ENCODE results near the gene HIPK2. TPM values are rescaled to one million over a fixed set of nuclear protein-coding genes. Genes with fewer than 3 reads are reported as not detected.

The HIPK2 gene
- total and polyA plus RNA-seq, 2 experiments from 2014 or later: 18.2 to 22.9 TPM

GRCh38 chr7:139576179-139576973, 201.4 kb downstream of the HIPK2 start:
- TF ChIP-seq EZH2 (IDR thresholded peaks at IDR 0.05; ENCODE audit: borderline replicate concordance) (no peak), EZH2phosphoT487 (IDR thresholded peaks at IDR 0.05; ENCODE audit: low read depth, severe bottlenecking, unreplicated experiment) (no peak), CTCF (IDR thresholded peaks at IDR 0.05; ENCODE audit: poor library complexity) (no peak)
- no peaks in the 10 kb centered on the region for H3K36me3 ChIP-seq (replicated peaks; ENCODE audit: insufficient read depth, low read depth)
- no peaks in the 10 kb centered on the region for H3K9me2 ChIP-seq (replicated peaks; ENCODE audit: insufficient read depth)
- no peaks in the 10 kb centered on the region for H4K20me1 ChIP-seq (ENCODE audit: insufficient read depth, poor library complexity, severe bottlenecking)
- 97% methylated on average over 11 of the region's 11 CpGs for WGBS (ENCODE audit: low lambda C conversion rate, missing lambda C conversion rate)
- H3K4me2 ChIP-seq: no peak overlapping the region
- H3K27me3 ChIP-seq: no peaks in the 10 kb centered on the region
- no peaks in the 10 kb centered on the region for H3K4me1 ChIP-seq (ENCODE audit: insufficient read depth)
- H3K27ac ChIP-seq: no peak overlapping the region
- H3K4me3 ChIP-seq: no peak overlapping the region
- H3K9me3 ChIP-seq (ENCODE audit: low read depth): no peaks in the 10 kb centered on the region
- H2AFZ ChIP-seq: no peak overlapping the region
- H3K79me2 ChIP-seq: no peaks in the 10 kb centered on the region
- no peak for DNase-seq (ENCODE audit: low spot score)

GRCh38 chr7:139575338-139575680, 202.5 kb downstream of the HIPK2 start:
- Histone ChIP-seq H3K9me3 (ENCODE audit: low read depth) (no peaks in the 10 kb centered on the region), H3K27ac (no peak overlapping the region), H3K79me2 (no peaks in the 10 kb centered on the region), H3K9me2 (replicated peaks; ENCODE audit: insufficient read depth) (no peaks in the 10 kb centered on the region), H3K4me1 (ENCODE audit: insufficient read depth) (no peaks in the 10 kb centered on the region), H3K4me2 (no peak overlapping the region), H3K36me3 (replicated peaks; ENCODE audit: insufficient read depth, low read depth) (no peaks in the 10 kb centered on the region), H4K20me1 (ENCODE audit: insufficient read depth, poor library complexity, severe bottlenecking) (no peaks in the 10 kb centered on the region), H2AFZ (no peak overlapping the region), H3K27me3 (no peaks in the 10 kb centered on the region), H3K4me3 (no peak overlapping the region)
- no peak for DNase-seq (ENCODE audit: low spot score)
- TF ChIP-seq CTCF (IDR thresholded peaks at IDR 0.05; ENCODE audit: poor library complexity): no peak
- no peak for TF ChIP-seq EZH2phosphoT487 (IDR thresholded peaks at IDR 0.05; ENCODE audit: low read depth, severe bottlenecking, unreplicated experiment)
- no peak for TF ChIP-seq EZH2 (IDR thresholded peaks at IDR 0.05; ENCODE audit: borderline replicate concordance)
- WGBS (ENCODE audit: low lambda C conversion rate, missing lambda C conversion rate): 94% methylated on average over 6 of the region's 6 CpGs

- H4K20me1 ChIP-seq (ENCODE audit: insufficient read depth, poor library complexity, severe bottlenecking): no peaks in the 10 kb centered on the region
- no peak overlapping the region for H3K27ac ChIP-seq
- H3K27me3 ChIP-seq: no peaks in the 10 kb centered on the region
- H3K4me1 ChIP-seq (ENCODE audit: insufficient read depth): no peaks in the 10 kb centered on the region
- H3K36me3 ChIP-seq (replicated peaks; ENCODE audit: insufficient read depth, low read depth): no peaks in the 10 kb centered on the region
- no peak overlapping the region for H3K4me2 ChIP-seq
- 94% methylated on average over 16 of the region's 16 CpGs for WGBS (ENCODE audit: low lambda C conversion rate, missing lambda C conversion rate)
- TF ChIP-seq CTCF (IDR thresholded peaks at IDR 0.05; ENCODE audit: poor library complexity): no peak
- no peak for TF ChIP-seq EZH2 (IDR thresholded peaks at IDR 0.05; ENCODE audit: borderline replicate concordance)
- no peak for TF ChIP-seq EZH2phosphoT487 (IDR thresholded peaks at IDR 0.05; ENCODE audit: low read depth, severe bottlenecking, unreplicated experiment)
- H2AFZ ChIP-seq: no peak overlapping the region
- H3K9me3 ChIP-seq (ENCODE audit: low read depth): no peaks in the 10 kb centered on the region
- DNase-seq (ENCODE audit: low spot score): no peak
- no peak overlapping the region for H3K4me3 ChIP-seq
- H3K79me2 ChIP-seq: no peaks in the 10 kb centered on the region
- H3K9me2 ChIP-seq (replicated peaks; ENCODE audit: insufficient read depth): no peaks in the 10 kb centered on the region
Measured at GRCh38 chr7:139574618-139575337, 203.0 kb downstream of the HIPK2 start.

Measured in hepatocyte (in vitro differentiated cells).